T-cell (primary cell): ENCODE data around the gene CPZ. TPM values are rescaled to one million over a fixed set of nuclear protein-coding genes. Genes with fewer than 3 reads are reported as not detected.
A peak's percentile ranks its signal among the peaks of the same experiment; 100 is the strongest.

Experiments used
- ATAC-seq, 4 experiments: fragments of 200-7000 bp in 3 of 4; fragments of 150-1000 bp in 1 of 4; cut with Tn5 transposase; replicated peaks in 1 of 4; 1 replicate in 3 of 4; 2 replicates in 1 of 4; pipeline ENCODE4 v1.10.0; 2021; ENCODE audit warnings: moderate library complexity in 3 of 4, mild to moderate bottlenecking in 2 of 4, moderate number of reproducible peaks in 1 of 4
- CTCF ChIA-PET, 2 donors: fragments of 300-600 bp; sonication (Branson Sonifier 250); formaldehyde crosslinking; loops; one replicate each; lab custom pipeline; 2022; ENCODE audit warnings: antibody characterized with exemption in 2 of 2; lab: Charles Lee
- POLR2A ChIA-PET, 2 donors: fragments of 300-600 bp; sonication (Branson Sonifier 250); formaldehyde crosslinking; loops; one replicate each; lab custom pipeline; 2022; ENCODE audit warnings: antibody characterized with exemption in 2 of 2; lab: Charles Lee
- DNase-seq, 35 experiments: peaks; one replicate each; pipeline versions ENCODE4 v3.0.0 to v3.0.0-alpha.2; 2013 to 2023
- H3K27ac ChIP-seq: one replicate; pipeline ENCODE4 v1.5.1; 2013; ENCODE audit warnings: low read length
- H3K27me3 ChIP-seq, 2 experiments: replicated peaks in 1 of 2; 1 replicate in 1 of 2; 2 replicates in 1 of 2; pipeline versions ENCODE4 v1.6.1 to v1.7.0; 2013; ENCODE audit warnings: low read length in 1 of 2, mixed read lengths in 1 of 2; ENCODE audit not compliant: control insufficient read depth in 2 of 2, insufficient read depth in 2 of 2; ENCODE audit errors: extremely low read depth in 1 of 2
- H3K36me3 ChIP-seq, 2 donors: 1 replicate in 1 of 2; 2 replicates in 1 of 2; pipeline versions ENCODE4 v1.6.1 to v1.7.0; 2013; ENCODE audit warnings: low read length in 1 of 2; ENCODE audit not compliant: control insufficient read depth in 2 of 2, insufficient read depth in 1 of 2; ENCODE audit errors: extremely low read depth in 1 of 2
- H3K4me1 ChIP-seq, 2 experiments: 1 replicate in 1 of 2; 2 replicates in 1 of 2; pipeline versions ENCODE4 v1.6.1 to v1.7.0; 2013; ENCODE audit warnings: low read length in 2 of 2, mixed read lengths in 1 of 2; ENCODE audit not compliant: insufficient read depth in 2 of 2, control insufficient read depth in 1 of 2; ENCODE audit errors: extremely low read depth in 1 of 2
- H3K4me3 ChIP-seq, 2 donors: 1 replicate in 1 of 2; 2 replicates in 1 of 2; pipeline versions ENCODE4 v1.5.1 to v1.7.0; 2013; ENCODE audit warnings: mild to moderate bottlenecking in 2 of 2, low read length in 1 of 2, moderate library complexity in 1 of 2; ENCODE audit not compliant: control insufficient read depth in 1 of 2; ENCODE audit errors: extremely low read depth in 1 of 2
- H3K9me3 ChIP-seq: 2 replicates; pipeline ENCODE4 v1.7.0; 2013
- H3K27ac Mint-ChIP-seq, 2 donors: one replicate each; pipeline ENCODE4 v1.8.0; 2020 to 2021; ENCODE audit warnings: mild to moderate bottlenecking in 2 of 2, mixed read lengths in 2 of 2
- H3K27me3 Mint-ChIP-seq, 2 donors: one replicate each; pipeline ENCODE4 v1.8.0; 2021 to 2022; ENCODE audit warnings: mixed read lengths in 2 of 2
- H3K36me3 Mint-ChIP-seq: one replicate; pipeline ENCODE4 v1.8.0; 2021; ENCODE audit warnings: mixed read lengths
- H3K4me1 Mint-ChIP-seq, 3 donors: one replicate each; pipeline ENCODE4 v1.8.0; 2020 to 2022; ENCODE audit warnings: mixed read lengths in 3 of 3, mild to moderate bottlenecking in 1 of 3
- H3K4me3 Mint-ChIP-seq, 3 donors: one replicate each; pipeline ENCODE4 v1.8.0; 2020 to 2022; ENCODE audit warnings: mild to moderate bottlenecking in 3 of 3, mixed read lengths in 3 of 3, moderate library complexity in 3 of 3
- H3K9me3 Mint-ChIP-seq, 3 donors: one replicate each; pipeline ENCODE4 v1.8.0; 2020 to 2022; ENCODE audit warnings: mixed read lengths in 3 of 3
- WGBS: methylation state at CpG from one replicate; pipeline ENCODE4 v1.1.5; 2013; ENCODE audit warnings: missing lambda C conversion rate; ENCODE audit not compliant: insufficient coverage; 5-methylcytosine and 5-hydroxymethylcytosine counted together
- total RNA-seq, 35 experiments: library from RNA in 6 of 35; stranded (reverse) in 6 of 35; fragments of 120-200 nt in 1 of 35; gene quantifications; one replicate each; pipeline versions ENCODE4 v1.2.1 to v1.2.4 and lab custom pipeline; 2013 to 2026

CPZ gene
- total RNA-seq, 5 donors from 2014 or later (not counting 1 experiment from before 2014, with no cell fraction given), result 0.18 to 0.32 TPM; not detected in 3

DNA sequence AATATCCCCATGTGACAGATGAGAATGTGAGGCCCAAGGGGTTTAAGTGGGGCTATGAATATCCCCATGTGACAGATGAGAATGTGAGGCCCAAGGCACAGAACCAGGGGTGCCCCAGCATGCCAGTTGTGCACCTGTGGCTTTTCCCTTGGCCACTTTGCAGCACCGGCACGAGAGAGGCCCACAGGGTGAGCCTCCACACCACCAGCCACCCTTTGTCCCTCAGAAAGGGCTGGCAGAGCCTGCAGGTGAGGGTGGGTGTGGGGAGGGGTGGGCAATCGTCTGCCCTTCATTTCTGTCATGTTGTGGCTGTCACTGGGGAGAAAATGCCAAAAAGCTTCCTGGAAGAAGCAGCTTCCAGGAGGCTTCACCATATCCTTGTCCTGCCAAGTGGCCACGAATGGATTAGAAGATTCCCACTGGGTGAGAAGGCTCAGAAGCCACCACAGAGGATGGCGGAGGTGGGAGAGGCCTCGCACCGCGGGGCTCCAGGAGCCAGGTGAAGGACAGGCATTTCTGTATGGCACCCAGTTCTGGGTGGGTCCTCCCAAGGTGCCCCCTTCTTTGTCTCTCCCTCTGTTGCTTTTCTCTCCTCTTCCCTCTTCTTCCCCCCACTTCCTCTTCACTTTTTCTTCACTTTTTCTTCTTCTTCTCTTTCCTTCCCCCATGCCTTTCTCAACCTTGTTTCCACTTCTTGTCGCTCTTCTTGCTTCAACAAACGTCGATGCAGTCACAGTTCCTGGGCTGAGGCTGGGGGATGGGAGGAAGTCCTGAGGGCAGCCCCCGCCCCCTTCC, 12.8 kb upstream of the CPZ start:
- Histone ChIP-seq H3K9me3 (no peaks in the 10 kb centered on the region), H3K36me3 (no peaks in the 10 kb centered on the region), H3K4me1 (no peaks in the 10 kb centered on the region), H3K27me3 (peaks cover 3 to 44% of the 10 kb centered on the region in 2 experiments), H3K27ac (no peak overlapping the region), H3K4me3 (no peak overlapping the region)
- ATAC-seq (no peak), DNase-seq (no peak)
- no peak overlapping the region for H3K27ac Mint-ChIP-seq
- WGBS, result 31% methylated on average over 5 of the region's 12 CpGs
- CTCF ChIA-PET, result no interaction called here
- no peaks in the 10 kb centered on the region for H3K4me1 Mint-ChIP-seq
- H3K36me3 Mint-ChIP-seq, result no peaks in the 10 kb centered on the region
- no peak overlapping the region for H3K4me3 Mint-ChIP-seq
- H3K27me3 Mint-ChIP-seq, result peaks cover 32% of the 10 kb centered on the region in 2 donors
- no peaks in the 10 kb centered on the region for H3K9me3 Mint-ChIP-seq
- POLR2A ChIA-PET, result no interaction called here

GRCh38 chr4:8580321-8581093, 12.1 kb upstream of the CPZ start, which contains the start of gene GPR78:
Gene GPR78, plus strand, starts transcription at chr4:8580392. Its CDS starts 591 bp downstream, at chr4:8580983.
- ATAC-seq, result peak in 2 of 4 experiments; percentile 19 to 35

GRCh38 chr4:8581094-8581861, 11.3 kb upstream of the CPZ start:
- ATAC-seq, result no peak
- peaks cover 26 to 33% of the 10 kb centered on the region in 2 donors for H3K27me3 Mint-ChIP-seq
- WGBS, result 64% methylated on average over 66 of the region's 66 CpGs

More at GRCh38 chr4:8580321-8581093, 12.1 kb upstream of the CPZ start, which contains the start of gene GPR78:
- DNase-seq, result peak in 17 of 35 experiments; percentile 1 to 38 (median 8)
- Histone ChIP-seq H3K9me3 (no peaks in the 10 kb centered on the region), H3K27me3 (peaks cover 3 to 42% of the 10 kb centered on the region in 2 experiments), H3K4me1 (no peaks in the 10 kb centered on the region), H3K36me3 (no peaks in the 10 kb centered on the region), H3K27ac (no peak within 1 kb of the TSS), H3K4me3 (no peak within 1 kb of the TSS)
- Mint-ChIP-seq H3K9me3 (no peaks in the 10 kb centered on the region), H3K4me1 (no peaks in the 10 kb centered on the region), H3K27me3 (peaks cover 30% of the 10 kb centered on the region in 2 donors), H3K4me3 (no peak within 1 kb of the TSS), H3K27ac (no peak within 1 kb of the TSS), H3K36me3 (no peaks in the 10 kb centered on the region)
- WGBS, result 13% methylated on average over 57 of the region's 63 CpGs
- CTCF ChIA-PET, result no interaction called here
- POLR2A ChIA-PET, result no interaction called here

DNA sequence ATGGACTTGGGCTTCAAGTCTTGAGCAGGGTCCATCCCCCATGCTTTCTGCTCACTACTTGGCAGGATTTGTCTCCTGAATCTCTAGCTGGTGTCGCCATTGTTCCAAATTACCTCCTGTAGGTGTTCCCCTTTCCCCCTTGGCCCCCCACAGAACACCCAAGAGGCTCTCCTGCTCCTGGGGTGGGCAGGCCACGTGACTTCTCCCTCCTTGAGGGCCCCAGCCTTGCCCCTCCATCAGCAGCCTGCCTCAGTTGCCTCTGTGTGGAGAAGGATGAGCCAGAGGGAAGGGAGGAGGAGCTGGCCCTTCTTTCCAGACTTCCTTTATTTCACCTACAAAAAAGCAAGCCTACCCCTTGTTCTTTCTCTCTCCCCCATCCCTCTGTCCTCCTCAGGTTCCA, 10.5 kb upstream of the CPZ start:
- no peaks in the 10 kb centered on the region for H3K9me3 Mint-ChIP-seq
- H3K36me3 ChIP-seq, result no peaks in the 10 kb centered on the region
- H3K27me3 Mint-ChIP-seq, result peaks cover 22 to 32% of the 10 kb centered on the region in 2 donors
- no peak overlapping the region for H3K27ac Mint-ChIP-seq
- no peaks in the 10 kb centered on the region for H3K4me1 Mint-ChIP-seq
- no peaks in the 10 kb centered on the region for H3K9me3 ChIP-seq
- 71% methylated on average over 1 of the region's 2 CpGs for WGBS
- DNase-seq (no peak), ATAC-seq (no peak)
- POLR2A ChIA-PET, result no interaction called here
- no peak overlapping the region for H3K4me3 ChIP-seq
- H3K4me3 Mint-ChIP-seq, result no peak overlapping the region
- H3K36me3 Mint-ChIP-seq, result no peaks in the 10 kb centered on the region
- H3K27ac ChIP-seq, result no peak overlapping the region
- H3K4me1 ChIP-seq, result no peaks in the 10 kb centered on the region
- peaks cover 3 to 46% of the 10 kb centered on the region in 2 experiments for H3K27me3 ChIP-seq
- CTCF ChIA-PET, result no interaction called here

More at GRCh38 chr4:8581094-8581861, 11.3 kb upstream of the CPZ start:
- no peak overlapping the region for H3K4me3 Mint-ChIP-seq
- no peaks in the 10 kb centered on the region for H3K9me3 Mint-ChIP-seq
- no peaks in the 10 kb centered on the region for H3K36me3 Mint-ChIP-seq
- H3K27ac Mint-ChIP-seq, result no peak overlapping the region
- no peak overlapping the region for H3K4me3 ChIP-seq
- H3K27ac ChIP-seq, result no peak overlapping the region
- CTCF ChIA-PET, result no interaction called here
- no peaks in the 10 kb centered on the region for H3K9me3 ChIP-seq
- H3K4me1 ChIP-seq, result no peaks in the 10 kb centered on the region
- no peaks in the 10 kb centered on the region for H3K4me1 Mint-ChIP-seq
- peaks cover 3 to 45% of the 10 kb centered on the region in 2 experiments for H3K27me3 ChIP-seq
- POLR2A ChIA-PET, result no interaction called here
- DNase-seq, result no peak
- H3K36me3 ChIP-seq, result no peaks in the 10 kb centered on the region

GRCh38 chr4:8582436-8582835, 10.1 kb upstream of the CPZ start:
- H3K27me3 Mint-ChIP-seq, result peaks cover 19 to 28% of the 10 kb centered on the region in 2 donors
- H3K27ac Mint-ChIP-seq, result no peak overlapping the region
- ATAC-seq (no peak), DNase-seq (no peak)
- H3K4me3 Mint-ChIP-seq, result no peak overlapping the region
- WGBS, result 88% methylated on average over 9 of the region's 12 CpGs
- CTCF ChIA-PET, result no interaction called here
- no peaks in the 10 kb centered on the region for H3K4me1 ChIP-seq
- peaks cover 3 to 48% of the 10 kb centered on the region in 2 experiments for H3K27me3 ChIP-seq
- no peaks in the 10 kb centered on the region for H3K9me3 ChIP-seq
- H3K4me3 ChIP-seq, result no peak overlapping the region
- no peaks in the 10 kb centered on the region for H3K9me3 Mint-ChIP-seq
- H3K36me3 ChIP-seq, result no peaks in the 10 kb centered on the region
- H3K4me1 Mint-ChIP-seq, result no peaks in the 10 kb centered on the region
- POLR2A ChIA-PET, result no interaction called here
- no peak overlapping the region for H3K27ac ChIP-seq
- no peaks in the 10 kb centered on the region for H3K36me3 Mint-ChIP-seq
